ENCODE measurements around the gene PC.

Gene PC

DNA sequence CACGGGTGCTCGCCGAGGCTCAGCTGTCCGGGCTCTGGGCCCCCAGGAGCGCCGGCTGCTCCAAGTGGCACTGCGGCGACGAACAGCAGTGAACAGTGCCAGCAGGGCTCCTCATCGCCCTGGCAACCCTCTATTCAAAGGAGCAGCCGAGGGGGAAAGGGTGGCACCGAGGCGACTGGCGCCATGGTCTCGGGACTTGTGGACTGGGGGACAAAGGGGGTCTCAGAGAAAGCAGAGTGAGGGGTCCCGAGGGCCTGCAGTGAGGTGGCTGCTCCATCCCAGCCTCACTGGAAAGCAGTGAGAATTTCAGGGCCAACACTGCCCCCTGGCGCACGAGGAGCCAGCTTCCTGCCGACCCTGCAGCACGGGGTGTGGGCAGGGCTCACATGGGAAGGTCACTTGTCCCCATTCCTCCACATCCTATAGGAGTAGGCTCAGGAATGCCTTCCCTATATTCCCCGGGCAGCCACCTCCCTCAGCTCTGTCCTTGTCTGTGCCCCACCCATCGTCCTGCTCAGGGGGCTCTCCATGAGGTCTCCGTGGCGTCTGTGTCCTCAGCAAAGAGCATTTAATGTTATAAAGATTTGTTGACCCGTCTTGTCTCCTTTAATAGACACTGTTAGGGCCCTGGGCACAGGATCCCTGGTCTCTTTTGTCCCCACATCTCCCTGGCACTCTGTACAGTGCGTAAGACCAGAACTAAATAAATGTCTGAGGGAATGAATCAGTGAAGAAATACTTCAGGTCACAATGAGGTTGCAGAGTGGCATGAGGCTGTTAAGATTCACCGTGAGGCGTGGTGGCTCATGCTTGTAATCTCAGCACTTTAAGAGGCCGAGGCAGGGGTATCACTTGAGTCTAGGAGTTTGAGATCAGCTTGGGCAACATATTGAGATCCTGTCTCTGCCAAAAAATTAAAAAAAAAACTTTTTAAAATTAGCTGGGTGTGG, 74.9 kb downstream of the PC start:
- peak; percentile 14 to 38 for DNase-seq (ENCODE audit: low read depth in 2 of 2)

DNA sequence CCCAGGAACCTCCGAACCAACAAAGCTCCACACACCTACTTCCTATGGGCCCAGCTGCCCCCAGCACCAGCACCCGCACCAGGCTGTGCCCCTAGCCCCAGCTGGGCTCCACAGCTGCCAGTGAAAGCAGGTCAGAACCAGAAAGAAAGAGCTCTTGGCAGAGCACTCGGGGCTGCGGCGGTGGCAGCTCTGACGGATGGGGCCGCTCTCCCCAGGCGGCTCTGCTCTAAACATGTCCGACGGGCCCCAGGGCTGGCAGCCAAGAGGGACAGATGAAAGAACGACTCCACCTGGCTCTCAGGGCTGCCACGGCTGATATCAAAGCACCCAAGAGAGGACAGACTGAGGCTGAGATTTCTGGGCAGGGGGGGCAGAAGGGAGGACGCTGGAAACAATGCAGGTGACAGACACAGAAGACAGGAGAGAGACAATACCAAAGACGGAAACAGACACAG, 75.6 kb downstream of the PC start:
- no peak for DNase-seq (ENCODE audit: low read depth in 2 of 2)

DNA sequence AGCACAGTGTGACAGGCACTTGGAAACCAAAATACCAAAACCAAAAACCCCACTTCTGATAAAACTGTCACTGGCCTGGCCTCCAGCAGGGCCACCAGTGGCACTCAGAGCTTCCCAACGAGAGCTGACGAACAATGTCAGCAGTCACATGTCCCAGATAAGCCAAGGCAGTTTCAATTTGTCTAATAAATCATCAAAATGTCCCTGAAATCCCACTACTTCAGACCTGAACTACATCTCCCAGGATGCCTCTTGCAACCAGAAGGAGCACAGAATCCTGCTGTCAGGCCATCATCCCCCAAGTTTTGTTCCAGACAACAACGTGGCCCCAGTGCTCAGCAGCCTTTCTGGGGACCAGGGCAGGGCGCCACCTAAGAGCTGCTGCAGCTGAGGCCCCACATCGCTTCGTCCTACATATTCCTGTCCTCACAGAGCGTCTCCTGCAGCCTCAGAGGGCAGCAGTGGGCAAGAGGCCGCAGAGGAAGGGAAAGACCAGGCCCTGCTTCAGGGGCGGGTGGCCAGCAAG, 76.2 kb downstream of the PC start:
- DNase-seq (ENCODE audit: low read depth in 2 of 2) = no peak

GRCh38 chr11:66881451-66881835, 76.7 kb downstream of the PC start:
- no peak for DNase-seq (ENCODE audit: low read depth in 2 of 2)

DNA sequence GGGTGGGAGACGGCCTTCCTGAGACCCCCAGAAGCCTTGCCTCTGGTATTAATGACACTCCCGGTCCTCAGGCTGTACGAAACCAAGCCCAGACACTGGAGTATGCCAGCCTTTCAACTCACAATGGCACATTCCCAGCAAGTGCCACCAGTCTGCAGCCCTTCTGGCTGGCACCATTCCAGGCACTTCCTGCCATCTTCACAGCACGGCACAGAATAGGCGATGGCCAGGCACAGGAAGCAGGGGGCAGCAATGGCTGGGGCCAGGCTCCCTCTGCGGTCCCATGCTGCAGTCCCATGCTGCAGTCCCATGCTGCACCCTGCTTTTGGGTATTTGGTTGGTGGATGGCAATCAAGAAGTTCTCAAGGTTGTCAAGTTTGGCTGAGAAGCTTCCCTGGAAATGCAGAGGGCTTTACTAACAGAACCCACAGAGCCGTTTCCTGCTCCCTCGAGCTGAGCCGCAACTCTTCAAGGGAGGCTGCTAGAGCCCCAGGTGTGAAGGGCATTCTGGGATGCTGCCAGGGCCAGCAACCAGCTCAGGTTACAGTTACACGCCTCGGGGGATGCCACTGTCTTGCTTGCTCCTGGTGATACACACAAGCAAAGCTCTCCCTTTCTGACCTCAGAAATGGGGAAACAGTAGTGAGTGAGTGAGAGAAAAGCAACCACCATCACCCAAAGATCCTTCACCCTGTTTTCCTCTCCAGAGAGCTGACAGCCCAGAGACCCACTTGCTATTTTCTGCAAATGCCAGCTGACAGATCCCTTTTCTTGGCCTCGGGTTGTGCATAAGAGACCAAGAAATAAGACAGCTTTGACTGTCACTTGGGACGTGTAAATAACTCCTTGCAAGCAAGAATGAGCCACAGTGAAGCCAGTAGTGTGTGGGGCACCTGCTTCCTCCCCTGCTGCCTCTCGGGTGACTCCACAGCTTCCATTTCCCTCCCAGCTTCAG, 77.4 kb downstream of the PC start:
- no peak for DNase-seq (ENCODE audit: low read depth in 2 of 2)

GRCh38 chr11:66879999-66880398, 78.2 kb downstream of the PC start:
- no peak for DNase-seq (ENCODE audit: low read depth in 2 of 2)

- DNase-seq (ENCODE audit: low read depth in 2 of 2) = no peak
These were observed 78.6 kb downstream of the PC start for GRCh38 chr11:66879583-66879982.

GRCh38 chr11:66879000-66879399, 79.2 kb downstream of the PC start:
- no peak for DNase-seq (ENCODE audit: low read depth in 2 of 2)

GRCh38 chr11:66878474-66878873, 79.7 kb downstream of the PC start:
- no peak for DNase-seq (ENCODE audit: low read depth in 2 of 2)

DNA sequence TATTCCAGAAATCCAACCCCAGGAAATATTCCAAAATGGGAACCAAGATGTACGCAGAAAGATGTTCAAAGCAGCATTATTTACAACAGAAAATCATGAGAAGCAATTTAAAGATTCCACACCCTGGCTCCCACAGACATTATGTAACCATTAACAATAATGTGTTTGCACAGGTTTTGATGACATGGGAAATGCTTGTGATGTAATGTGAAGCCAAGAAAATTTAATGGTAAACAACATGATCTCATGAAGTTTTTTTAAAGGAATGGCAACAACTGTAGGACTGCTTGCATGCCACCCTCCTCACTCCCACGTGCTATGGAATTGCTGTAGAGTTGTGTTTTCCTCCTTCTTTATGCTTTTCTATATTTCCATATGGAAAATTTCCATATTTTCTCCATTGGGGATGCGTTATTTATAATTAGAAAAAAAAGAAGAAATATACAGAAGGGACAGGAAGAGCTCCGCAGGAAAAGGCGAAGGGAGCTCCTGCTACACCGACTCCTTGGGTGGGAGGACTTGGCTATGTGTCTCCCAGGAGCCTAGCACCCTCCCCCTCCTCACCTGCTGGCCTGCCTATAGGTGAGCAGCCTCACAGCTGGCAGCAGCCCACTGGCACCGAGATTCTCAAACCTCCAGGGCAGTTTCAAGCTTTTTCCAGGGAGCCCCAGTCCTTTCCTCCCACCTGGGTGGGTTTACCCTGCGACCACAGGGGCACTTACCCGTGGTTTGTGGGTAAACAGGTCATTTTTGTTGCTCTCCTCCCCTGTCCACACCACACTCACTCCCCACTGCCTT, 80.4 kb downstream of the PC start:
- DNase-seq (ENCODE audit: low read depth in 2 of 2) = no peak

DNA sequence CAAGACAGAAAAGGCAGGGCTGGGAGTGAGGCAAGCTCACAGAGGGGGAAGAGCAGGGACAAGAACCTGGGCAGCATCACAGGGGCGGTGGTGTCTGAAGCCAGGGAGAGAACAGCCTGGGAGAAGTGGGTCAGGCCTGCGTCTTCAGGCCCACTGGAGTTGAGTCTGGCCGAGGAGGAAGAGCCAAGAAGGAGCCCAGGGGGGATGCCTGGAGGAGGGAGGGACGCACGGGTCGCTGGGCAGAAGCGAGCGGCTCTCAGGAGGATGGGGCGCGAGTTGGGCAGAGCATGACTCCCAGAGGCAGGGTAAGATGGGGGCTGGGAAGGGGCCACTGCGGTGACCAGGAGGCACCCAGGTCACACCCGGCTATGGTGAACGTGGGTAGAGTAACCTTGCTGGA, 82.8 kb downstream of the PC start:
- DNase-seq (ENCODE audit: low read depth in 2 of 2) = no peak

DNA sequence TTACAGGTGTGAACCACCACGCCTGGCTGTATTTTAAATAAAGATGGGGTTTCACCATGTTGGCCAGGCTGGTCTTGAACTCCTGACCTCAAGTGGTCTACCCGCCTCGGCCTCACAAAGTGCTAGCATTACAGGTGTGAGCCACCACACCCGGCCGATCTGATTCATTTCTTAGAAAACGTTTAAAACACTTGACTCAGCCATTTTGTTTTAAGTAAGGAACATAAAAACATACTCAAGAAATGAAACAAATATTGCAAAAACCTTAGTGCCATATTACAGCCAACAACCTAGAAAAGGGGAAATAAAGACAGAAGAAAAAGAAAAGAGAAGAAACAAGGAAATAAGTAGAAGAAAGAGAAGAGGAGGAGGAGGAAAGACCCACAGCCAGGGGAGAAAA, 84.0 kb downstream of the PC start:
- no peak for DNase-seq (ENCODE audit: low read depth in 2 of 2)

- no peak for DNase-seq (ENCODE audit: low read depth in 2 of 2)
These were observed 86.7 kb downstream of the PC start for GRCh38 chr11:66871521-66871901.

DNA sequence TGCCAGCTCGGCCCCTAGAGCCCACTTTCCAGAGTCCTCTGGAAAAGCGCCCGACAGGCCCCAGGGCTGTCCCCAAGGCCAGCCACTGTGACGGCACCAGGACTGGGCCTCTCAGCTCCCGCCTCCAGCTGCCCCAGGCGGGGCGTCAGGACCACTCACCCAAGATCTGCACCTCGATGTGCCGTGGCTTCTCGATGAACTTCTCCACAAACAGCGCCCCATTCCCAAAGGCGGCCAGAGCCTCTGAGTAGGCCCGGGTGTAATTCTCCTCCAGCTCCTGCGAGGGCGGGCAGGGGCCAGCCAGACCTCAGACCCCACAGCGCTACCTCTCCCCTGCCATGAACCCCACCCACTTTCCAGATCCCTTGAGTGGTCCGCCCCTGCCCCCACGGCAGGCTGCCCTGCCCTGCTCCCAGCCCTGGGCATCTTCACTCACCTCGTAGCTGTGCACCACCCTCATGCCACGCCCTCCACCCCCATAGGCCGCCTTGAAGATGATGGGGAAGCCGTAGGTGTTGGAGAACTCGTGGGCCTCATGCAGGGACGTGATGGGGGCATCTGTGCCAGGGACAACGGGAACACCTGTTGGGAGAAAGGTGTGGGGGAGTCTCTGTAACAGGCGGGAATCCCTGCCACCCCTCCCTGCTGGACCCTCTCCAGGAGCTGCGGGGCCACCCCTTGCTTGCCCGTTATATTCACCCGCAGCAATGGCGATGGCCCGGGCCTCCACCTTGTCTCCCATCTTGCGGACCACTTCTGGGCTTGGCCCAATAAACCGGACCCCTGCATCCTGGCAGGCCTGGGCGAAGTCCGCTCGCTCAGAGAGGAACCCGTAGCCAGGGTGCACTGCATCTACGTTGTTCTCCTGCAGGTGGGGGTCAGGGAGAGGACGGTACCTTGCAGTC, 87.3 kb downstream of the PC start:
- no peak for DNase-seq (ENCODE audit: low read depth in 2 of 2)

DNA sequence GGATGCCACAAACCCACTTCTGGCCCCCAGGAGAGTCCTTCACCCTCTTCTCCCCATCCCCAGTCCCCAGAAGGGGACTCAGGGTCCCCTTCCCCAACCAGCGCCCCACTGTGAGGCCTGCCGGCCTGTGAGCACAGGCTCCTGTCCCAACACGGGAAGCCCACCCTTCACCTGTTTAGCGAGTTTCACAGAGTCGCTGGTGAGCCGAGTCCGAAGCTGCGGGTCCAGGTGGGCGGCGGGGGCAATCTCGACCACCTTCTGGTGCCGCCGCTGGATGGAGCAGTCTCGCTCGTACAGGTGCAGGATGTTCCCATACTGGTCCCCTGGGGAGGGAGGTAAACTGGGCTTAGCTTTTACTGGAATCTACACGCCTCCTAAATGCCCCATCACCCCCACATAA, 88.1 kb downstream of the PC start:
- DNase-seq (ENCODE audit: low read depth in 2 of 2) = no peak

GRCh38 chr11:66869567-66869870, 88.7 kb downstream of the PC start:
- DNase-seq (ENCODE audit: low read depth in 2 of 2) = no peak

GRCh38 chr11:66868726-66869566, 89.2 kb downstream of the PC start:
- peak; percentile 43 to 62 for DNase-seq (ENCODE audit: low read depth in 2 of 2)

GRCh38 chr11:66868082-66868725, 90.0 kb downstream of the PC start:
- no peak for DNase-seq (ENCODE audit: low read depth in 2 of 2)

DNA sequence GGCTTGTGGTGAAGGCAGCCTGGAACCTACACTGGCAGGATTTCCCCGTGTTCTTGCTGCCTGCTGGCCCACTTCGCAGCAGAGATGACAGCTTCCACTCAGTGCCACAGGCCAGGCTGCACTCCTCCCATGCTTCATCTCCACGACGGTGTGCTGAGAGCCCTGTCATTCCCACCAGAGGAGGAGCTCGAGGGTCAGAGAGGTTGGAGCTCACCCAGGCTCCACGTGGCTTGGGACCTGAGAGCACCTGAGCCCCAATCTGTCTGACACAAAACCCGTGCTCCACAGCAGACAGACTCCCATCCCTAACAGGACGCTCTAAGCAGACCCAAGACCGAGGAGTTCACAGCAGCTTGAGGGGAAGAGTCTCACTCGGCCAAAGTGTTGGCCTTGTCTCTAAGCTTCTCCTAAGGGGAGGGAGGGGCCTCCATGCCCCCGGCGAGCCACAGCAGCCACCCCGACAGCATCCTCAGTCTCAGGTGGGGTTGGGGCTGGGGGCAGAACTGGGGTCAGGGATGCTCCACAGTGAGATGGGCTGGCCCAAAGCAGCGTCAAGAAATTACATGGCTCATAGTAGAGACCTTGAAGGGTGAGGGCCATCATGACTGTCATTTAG, 90.7 kb downstream of the PC start:
- DNase-seq (ENCODE audit: low read depth in 2 of 2) = no peak

All from stimulated activated CD8-positive, alpha-beta memory T cell treated with anti-CD3 and anti-CD28 coated beads, Interleukin-2, amount 100 ng/mL, for 1 hour (primary cell).